ENCODE results near the gene NAV3.
"Not testable (repeated sequence)": the region's sequence is repeated elsewhere in the genome, so short reads cannot be mapped to it uniquely, and the experiment has no call there.

The NAV3 gene

GRCh38 chr12:78248321-78248720 is 417.6 kb downstream of the NAV3 start:
- TF ChIP-seq CTCF (conservative IDR thresholded peaks at IDR 0.05; ENCODE audit: low read length) (no peak), EZH2phosphoT487 (IDR thresholded peaks at IDR 0.05; ENCODE audit: borderline replicate concordance) (no peak)
- no peaks in the 10 kb centered on the region for H3K79me2 ChIP-seq (ENCODE audit: insufficient read depth, low read length)
- H3K9me2 ChIP-seq (replicated peaks; ENCODE audit: low read depth, low read length): no peaks in the 10 kb centered on the region
- H4K20me1 ChIP-seq (ENCODE audit: insufficient read depth, low read length, poor library complexity, severe bottlenecking): no peaks in the 10 kb centered on the region
- no peak overlapping the region for H2AFZ ChIP-seq (ENCODE audit: low read length)
- H3K4me3 ChIP-seq (ENCODE audit: low read length, poor library complexity, severe bottlenecking): no peak overlapping the region
- H3K9ac ChIP-seq (ENCODE audit: low read depth, low read length, poor library complexity, severe bottlenecking): no peak overlapping the region
- H3K4me2 ChIP-seq (ENCODE audit: low read depth, low read length, poor library complexity, severe bottlenecking): no peak overlapping the region
- no peaks in the 10 kb centered on the region for H3K9me3 ChIP-seq (ENCODE audit: insufficient read depth, low read depth, low read length)
- H3F3A ChIP-seq (ENCODE audit: low read depth): no peaks in the 10 kb centered on the region
- no peaks in the 10 kb centered on the region for H3K4me1 ChIP-seq (ENCODE audit: insufficient read depth, low read length, poor library complexity, severe bottlenecking)
- no peaks in the 10 kb centered on the region for H3K27me3 ChIP-seq (ENCODE audit: insufficient read depth, low read length, poor library complexity, severe bottlenecking)
- no peaks in the 10 kb centered on the region for H3K36me3 ChIP-seq (ENCODE audit: insufficient read depth, low read length)

GRCh38 chr12:78249578-78249977 is 418.9 kb downstream of the NAV3 start:
- Histone ChIP-seq H3K4me1 (ENCODE audit: insufficient read depth, low read length, poor library complexity, severe bottlenecking) (no peaks in the 10 kb centered on the region), H3K9ac (ENCODE audit: low read depth, low read length, poor library complexity, severe bottlenecking) (no peak overlapping the region), H3K4me3 (ENCODE audit: low read length, poor library complexity, severe bottlenecking) (no peak overlapping the region), H3F3A (ENCODE audit: low read depth) (no peaks in the 10 kb centered on the region), H3K9me3 (ENCODE audit: insufficient read depth, low read depth, low read length) (no peaks in the 10 kb centered on the region), H2AFZ (ENCODE audit: low read length) (no peak overlapping the region), H3K36me3 (ENCODE audit: insufficient read depth, low read length) (no peaks in the 10 kb centered on the region), H3K4me2 (ENCODE audit: low read depth, low read length, poor library complexity, severe bottlenecking) (no peak overlapping the region), H3K27me3 (ENCODE audit: insufficient read depth, low read length, poor library complexity, severe bottlenecking) (no peaks in the 10 kb centered on the region), H3K9me2 (replicated peaks; ENCODE audit: low read depth, low read length) (no peaks in the 10 kb centered on the region), H3K79me2 (ENCODE audit: insufficient read depth, low read length) (no peaks in the 10 kb centered on the region), H4K20me1 (ENCODE audit: insufficient read depth, low read length, poor library complexity, severe bottlenecking) (no peaks in the 10 kb centered on the region)
- no peak for TF ChIP-seq EZH2phosphoT487 (IDR thresholded peaks at IDR 0.05; ENCODE audit: borderline replicate concordance)
- no peak for TF ChIP-seq CTCF (conservative IDR thresholded peaks at IDR 0.05; ENCODE audit: low read length)

GRCh38 chr12:78257662-78258061 is 427.0 kb downstream of the NAV3 start:
- not testable (repeated sequence) for H3F3A ChIP-seq (ENCODE audit: low read depth); H3K36me3 ChIP-seq (ENCODE audit: insufficient read depth, low read length); H3K4me2 ChIP-seq (ENCODE audit: low read depth, low read length, poor library complexity, severe bottlenecking); H3K27me3 ChIP-seq (ENCODE audit: insufficient read depth, low read length, poor library complexity, severe bottlenecking); H3K4me3 ChIP-seq (ENCODE audit: low read length, poor library complexity, severe bottlenecking); H2AFZ ChIP-seq (ENCODE audit: low read length); H3K9me3 ChIP-seq (ENCODE audit: insufficient read depth, low read depth, low read length); H3K4me1 ChIP-seq (ENCODE audit: insufficient read depth, low read length, poor library complexity, severe bottlenecking); H3K79me2 ChIP-seq (ENCODE audit: insufficient read depth, low read length); H4K20me1 ChIP-seq (ENCODE audit: insufficient read depth, low read length, poor library complexity, severe bottlenecking); H3K9me2 ChIP-seq (replicated peaks; ENCODE audit: low read depth, low read length); H3K9ac ChIP-seq (ENCODE audit: low read depth, low read length, poor library complexity, severe bottlenecking)

- no peaks in the 10 kb centered on the region for H3K79me2 ChIP-seq (ENCODE audit: insufficient read depth, low read length)
- H3K4me3 ChIP-seq (ENCODE audit: low read length, poor library complexity, severe bottlenecking): no peak overlapping the region
- no peaks in the 10 kb centered on the region for H3K36me3 ChIP-seq (ENCODE audit: insufficient read depth, low read length)
- no peaks in the 10 kb centered on the region for H4K20me1 ChIP-seq (ENCODE audit: insufficient read depth, low read length, poor library complexity, severe bottlenecking)
- no peaks in the 10 kb centered on the region for H3K27me3 ChIP-seq (ENCODE audit: insufficient read depth, low read length, poor library complexity, severe bottlenecking)
- H2AFZ ChIP-seq (ENCODE audit: low read length): no peak overlapping the region
- H3K9me2 ChIP-seq (replicated peaks; ENCODE audit: low read depth, low read length): no peaks in the 10 kb centered on the region
- H3K4me2 ChIP-seq (ENCODE audit: low read depth, low read length, poor library complexity, severe bottlenecking): no peak overlapping the region
- H3K9me3 ChIP-seq (ENCODE audit: insufficient read depth, low read depth, low read length): no peaks in the 10 kb centered on the region
- no peak for TF ChIP-seq CTCF (conservative IDR thresholded peaks at IDR 0.05; ENCODE audit: low read length)
- TF ChIP-seq EZH2phosphoT487 (IDR thresholded peaks at IDR 0.05; ENCODE audit: borderline replicate concordance): no peak
- H3K9ac ChIP-seq (ENCODE audit: low read depth, low read length, poor library complexity, severe bottlenecking): no peak overlapping the region
- H3K4me1 ChIP-seq (ENCODE audit: insufficient read depth, low read length, poor library complexity, severe bottlenecking): no peaks in the 10 kb centered on the region
- no peaks in the 10 kb centered on the region for H3F3A ChIP-seq (ENCODE audit: low read depth)
Observed at GRCh38 chr12:78260976-78261375, 430.3 kb downstream of the NAV3 start.
